Mesenchymal stem cell (in vitro differentiated cells and primary cell): ENCODE results near the gene LRRTM2.

Experiments
- DNase-seq: peaks from one replicate; pipeline ENCODE4 v3.0.0-alpha.2; 2013
- H2AFZ ChIP-seq: one replicate; pipeline ENCODE4 v1.6.1; 2013; ENCODE audit warnings: low read depth, mild to moderate bottlenecking, control low read depth, inconsistent platforms, low read length, moderate library complexity
- H2AK5ac ChIP-seq: 2 replicates; pipeline ENCODE4 v1.6.1; 2013; ENCODE audit warnings: low read length, moderate library complexity, mild to moderate bottlenecking, inconsistent platforms; ENCODE audit not compliant: severe bottlenecking
- H2BK120ac ChIP-seq: one replicate; pipeline ENCODE4 v1.6.1; 2013; ENCODE audit warnings: low read depth, mild to moderate bottlenecking, inconsistent platforms, low read length, moderate library complexity
- H2BK12ac ChIP-seq, 2 experiments: one replicate each; pipeline ENCODE4 v1.6.1; 2013; ENCODE audit warnings: inconsistent platforms in 2 of 2, low read length in 2 of 2, mild to moderate bottlenecking in 2 of 2, moderate library complexity in 2 of 2, control low read depth in 1 of 2
- H2BK15ac ChIP-seq: one replicate; pipeline ENCODE4 v1.6.1; 2013; ENCODE audit warnings: mild to moderate bottlenecking, low read depth, inconsistent platforms; ENCODE audit not compliant: poor library complexity, severe bottlenecking
- H2BK5ac ChIP-seq: 2 replicates; pipeline ENCODE4 v1.6.1; 2013; ENCODE audit warnings: low read depth, mild to moderate bottlenecking, low read length, control low read depth, inconsistent platforms; ENCODE audit not compliant: poor library complexity, severe bottlenecking
- H3K14ac ChIP-seq, 2 experiments: one replicate each; pipeline ENCODE4 v1.6.1; 2013; ENCODE audit warnings: inconsistent platforms in 2 of 2, low read length in 2 of 2, control low read depth in 1 of 2, mild to moderate bottlenecking in 1 of 2, moderate library complexity in 1 of 2
- H3K18ac ChIP-seq, 2 experiments: one replicate each; pipeline ENCODE4 v1.6.1; 2013; ENCODE audit warnings: inconsistent platforms in 2 of 2, low read length in 2 of 2, control low read depth in 1 of 2, low read depth in 1 of 2, mild to moderate bottlenecking in 1 of 2
- H3K23ac ChIP-seq, 2 experiments: one replicate each; pipeline ENCODE4 v1.6.1; 2013; ENCODE audit warnings: inconsistent platforms in 2 of 2, low read length in 2 of 2, mild to moderate bottlenecking in 2 of 2, moderate library complexity in 2 of 2, control low read depth in 1 of 2
- H3K27ac ChIP-seq: 2 replicates; pipeline ENCODE4 v1.5.1; 2013; ENCODE audit warnings: mild to moderate bottlenecking, moderate library complexity, low read length, control low read depth, inconsistent platforms; ENCODE audit not compliant: poor library complexity, severe bottlenecking
- H3K27me3 ChIP-seq, 2 experiments: 2 replicates each; pipeline versions ENCODE4 v1.6.1 to v1.7.0; 2013; ENCODE audit warnings: low read length in 2 of 2, mild to moderate bottlenecking in 2 of 2, moderate library complexity in 2 of 2, control low read depth in 1 of 2, inconsistent platforms in 1 of 2; ENCODE audit not compliant: control insufficient read depth in 1 of 2, insufficient read depth in 1 of 2
- H3K36me3 ChIP-seq, 2 experiments: 2 replicates each; pipeline versions ENCODE4 v1.6.1 to v1.7.0; 2013; ENCODE audit warnings: low read length in 2 of 2, control low read depth in 1 of 2, inconsistent platforms in 1 of 2, low read depth in 1 of 2, mild to moderate bottlenecking in 1 of 2; ENCODE audit not compliant: insufficient read depth in 2 of 2, control insufficient read depth in 1 of 2
- H3K4ac ChIP-seq, 2 experiments: one replicate each; pipeline ENCODE4 v1.6.1; 2013; ENCODE audit warnings: inconsistent platforms in 2 of 2, low read length in 2 of 2, mild to moderate bottlenecking in 2 of 2, moderate library complexity in 2 of 2, control low read depth in 1 of 2, low read depth in 1 of 2
- H3K4me1 ChIP-seq: 2 replicates; pipeline ENCODE4 v1.6.1; 2013; ENCODE audit warnings: low read depth, low read length, control low read depth; ENCODE audit not compliant: control insufficient read depth, insufficient read depth
- H3K4me2 ChIP-seq: 2 replicates; pipeline ENCODE4 v1.6.1; 2013; ENCODE audit warnings: low read length, mild to moderate bottlenecking, inconsistent platforms; ENCODE audit not compliant: poor library complexity, severe bottlenecking
- H3K4me3 ChIP-seq, 2 experiments: 2 replicates each; pipeline versions ENCODE4 v1.5.1 to v1.7.0; 2013; ENCODE audit warnings: low read length in 2 of 2, mild to moderate bottlenecking in 2 of 2, control low read depth in 1 of 2, low read depth in 1 of 2; ENCODE audit not compliant: insufficient read depth in 1 of 2
- H3K79me1 ChIP-seq: replicated peaks from 2 replicates; pipeline ENCODE4 v1.6.1; 2013; ENCODE audit warnings: mild to moderate bottlenecking, control low read depth, low read length, inconsistent platforms; ENCODE audit not compliant: poor library complexity, severe bottlenecking
- H3K9ac ChIP-seq: 2 replicates; pipeline ENCODE4 v1.7.0; 2013; ENCODE audit warnings: mild to moderate bottlenecking, low read length, moderate library complexity
- H3K9me3 ChIP-seq: 2 replicates; pipeline ENCODE4 v1.7.0; 2013; ENCODE audit warnings: mild to moderate bottlenecking, low read length; ENCODE audit not compliant: control insufficient read depth
- H4K8ac ChIP-seq: one replicate; pipeline ENCODE4 v1.6.1; 2013; ENCODE audit warnings: inconsistent platforms, mild to moderate bottlenecking, low read length, moderate library complexity
- H4K91ac ChIP-seq: one replicate; pipeline ENCODE4 v1.6.1; 2013; ENCODE audit warnings: mild to moderate bottlenecking, low read length, inconsistent platforms
- WGBS: methylation state at CpG from one replicate; pipeline ENCODE4 v1.1.7; 2013; ENCODE audit warnings: mixed read lengths; 5-methylcytosine and 5-hydroxymethylcytosine counted together

Gene LRRTM2

DNA sequence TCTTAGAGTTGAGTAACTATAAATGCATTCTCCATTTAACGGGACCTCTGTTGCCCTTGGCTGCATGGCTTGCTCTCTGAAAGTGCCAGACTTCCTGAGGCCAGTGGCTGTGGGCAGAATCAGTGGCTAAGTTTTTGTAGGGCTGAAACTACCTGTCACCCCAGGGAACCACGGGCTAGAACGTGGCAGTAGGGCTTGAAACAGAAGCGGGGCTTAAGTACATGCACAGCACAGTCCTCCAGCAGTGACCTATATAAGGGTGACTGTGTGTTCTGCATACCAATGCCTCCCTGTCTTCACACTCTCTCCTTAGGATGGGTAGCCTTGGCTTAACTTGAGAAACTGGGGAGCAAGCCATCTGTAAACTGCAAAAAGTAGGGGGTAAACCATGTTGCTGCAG lies 43.6 kb upstream of the LRRTM2 start:
- no peaks in the 10 kb centered on the region for H3K9me3 ChIP-seq
- no peak overlapping the region for H4K91ac ChIP-seq
- no peak overlapping the region for H3K14ac ChIP-seq
- H3K27me3 ChIP-seq: no peaks in the 10 kb centered on the region
- no peak overlapping the region for H3K23ac ChIP-seq
- peaks cover 5% of the 10 kb centered on the region for H3K4me1 ChIP-seq
- WGBS: 87% methylated on average over 4 of the region's 4 CpGs
- no peak overlapping the region for H2AFZ ChIP-seq
- peaks cover 16 to 49% of the 10 kb centered on the region in 2 experiments for H3K36me3 ChIP-seq
- no peak overlapping the region for H3K9ac ChIP-seq
- no peak overlapping the region for H2BK5ac ChIP-seq
- H3K27ac ChIP-seq: no peak overlapping the region
- peaks cover 29% of the 10 kb centered on the region for H3K79me1 ChIP-seq
- no peak overlapping the region for H3K4ac ChIP-seq
- no peak overlapping the region for H2BK120ac ChIP-seq
- no peak overlapping the region for H4K8ac ChIP-seq
- no peak overlapping the region for H2BK12ac ChIP-seq
- H3K18ac ChIP-seq: no peak overlapping the region
- H3K4me2 ChIP-seq: no peak overlapping the region
- no peak overlapping the region for H3K4me3 ChIP-seq
- no peak overlapping the region for H2AK5ac ChIP-seq
- H2BK15ac ChIP-seq: no peak overlapping the region
- DNase-seq: no peak

DNA sequence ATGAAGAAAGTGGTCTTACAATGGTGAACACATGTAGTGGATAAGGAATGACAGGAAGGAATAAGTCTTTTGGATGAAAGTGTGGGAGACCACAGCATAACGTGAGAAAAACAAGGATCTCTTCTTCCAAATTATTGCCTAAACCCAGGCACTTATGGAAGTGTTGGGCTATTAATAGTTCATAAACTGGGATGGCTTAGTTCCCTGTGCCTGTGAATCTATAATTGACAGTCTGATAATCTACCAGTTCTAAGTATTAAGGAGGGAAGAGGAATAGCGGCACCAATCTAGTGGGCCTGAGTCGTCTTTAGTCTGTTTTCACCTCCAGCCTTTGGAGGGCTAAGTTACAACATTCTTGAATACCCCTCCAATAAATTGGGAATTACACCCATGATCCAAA lies 39.2 kb upstream of the LRRTM2 start:
- no peak overlapping the region for H2BK15ac ChIP-seq
- DNase-seq: no peak
- no peak overlapping the region for H3K4ac ChIP-seq
- no peak overlapping the region for H3K9ac ChIP-seq
- H3K36me3 ChIP-seq: peaks cover 17 to 63% of the 10 kb centered on the region in 2 experiments
- H3K4me2 ChIP-seq: no peak overlapping the region
- no peak overlapping the region for H4K91ac ChIP-seq
- no peak overlapping the region for H2BK120ac ChIP-seq
- no peak overlapping the region for H3K18ac ChIP-seq
- no peaks in the 10 kb centered on the region for H3K27me3 ChIP-seq
- H2BK12ac ChIP-seq: no peak overlapping the region
- H3K14ac ChIP-seq: no peak overlapping the region
- H4K8ac ChIP-seq: no peak overlapping the region
- H3K27ac ChIP-seq: no peak overlapping the region
- WGBS: 98% methylated on average over 2 of the region's 3 CpGs
- H3K23ac ChIP-seq: no peak overlapping the region
- H3K79me1 ChIP-seq: peaks cover 35% of the 10 kb centered on the region
- H3K4me3 ChIP-seq: no peak overlapping the region
- no peak overlapping the region for H2BK5ac ChIP-seq
- no peak overlapping the region for H2AK5ac ChIP-seq
- H3K9me3 ChIP-seq: no peaks in the 10 kb centered on the region
- H2AFZ ChIP-seq: no peak overlapping the region
- H3K4me1 ChIP-seq: peaks cover 4% of the 10 kb centered on the region

DNA sequence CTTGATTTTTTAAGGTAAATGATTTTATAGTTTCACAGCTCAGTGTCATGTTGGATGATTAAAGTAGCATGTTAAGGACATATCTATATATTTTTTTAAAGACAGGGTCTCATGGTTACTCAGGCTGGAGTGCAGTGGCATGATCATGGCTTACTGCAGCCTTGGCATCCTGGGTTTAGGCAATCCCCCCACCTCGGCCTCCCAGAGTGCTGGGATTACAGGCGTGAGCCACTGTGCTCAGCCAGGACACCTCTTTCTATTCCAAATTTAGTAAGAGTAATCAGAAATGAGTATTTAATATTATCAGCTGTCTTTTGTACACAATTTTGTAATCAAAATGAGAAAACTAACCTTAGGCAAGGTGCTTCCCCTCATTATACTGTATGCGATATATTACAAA lies 38.6 kb upstream of the LRRTM2 start:
- H3K4me3 ChIP-seq: no peak overlapping the region
- H3K4ac ChIP-seq: no peak overlapping the region
- no peak overlapping the region for H2BK12ac ChIP-seq
- no peak overlapping the region for H3K23ac ChIP-seq
- H2BK5ac ChIP-seq: no peak overlapping the region
- H2AFZ ChIP-seq: no peak overlapping the region
- peaks cover 34% of the 10 kb centered on the region for H3K79me1 ChIP-seq
- no peak overlapping the region for H3K9ac ChIP-seq
- DNase-seq: no peak
- no peak overlapping the region for H4K8ac ChIP-seq
- no peak overlapping the region for H3K18ac ChIP-seq
- no peak overlapping the region for H3K27ac ChIP-seq
- no peak overlapping the region for H4K91ac ChIP-seq
- no peak overlapping the region for H2BK15ac ChIP-seq
- no peak overlapping the region for H2AK5ac ChIP-seq
- 100% methylated on average over 2 of the region's 3 CpGs for WGBS
- H2BK120ac ChIP-seq: no peak overlapping the region
- H3K27me3 ChIP-seq: no peaks in the 10 kb centered on the region
- H3K9me3 ChIP-seq: no peaks in the 10 kb centered on the region
- no peak overlapping the region for H3K14ac ChIP-seq
- H3K4me1 ChIP-seq: peaks cover 4% of the 10 kb centered on the region
- peaks cover 15 to 63% of the 10 kb centered on the region in 2 experiments for H3K36me3 ChIP-seq
- H3K4me2 ChIP-seq: no peak overlapping the region

DNA sequence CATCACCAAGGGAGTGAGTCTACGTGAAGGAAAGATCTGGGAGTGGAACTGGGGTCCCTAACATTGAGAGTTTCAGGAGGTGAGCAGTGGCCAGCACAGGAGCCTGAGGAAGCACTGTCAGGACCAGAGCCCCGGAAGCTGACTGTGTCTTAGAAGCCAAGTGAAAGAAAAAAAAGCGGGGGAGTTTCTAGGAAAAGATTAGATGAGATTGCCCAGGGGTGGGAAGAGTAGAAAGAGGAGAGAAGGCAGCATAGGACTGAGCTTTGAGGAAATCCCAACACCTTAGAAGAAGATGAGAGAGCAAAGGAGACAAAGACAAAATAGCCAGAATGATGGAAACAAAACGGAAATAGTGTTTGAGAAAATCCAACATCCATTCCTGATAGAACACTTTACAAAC lies 37.0 kb upstream of the LRRTM2 start:
- Histone ChIP-seq H3K23ac (no peak overlapping the region), H3K36me3 (peaks cover 15 to 62% of the 10 kb centered on the region in 2 experiments), H4K8ac (no peak overlapping the region), H3K14ac (no peak overlapping the region), H4K91ac (no peak overlapping the region), H3K9ac (no peak overlapping the region), H3K27me3 (no peaks in the 10 kb centered on the region), H3K4ac (no peak overlapping the region), H2BK120ac (no peak overlapping the region), H2AK5ac (no peak overlapping the region), H2BK12ac (no peak overlapping the region), H3K4me3 (no peak overlapping the region), H3K79me1 (peaks cover 35% of the 10 kb centered on the region), H3K18ac (no peak overlapping the region), H3K4me2 (no peak overlapping the region), H2BK15ac (no peak overlapping the region), H3K27ac (no peak overlapping the region), H2BK5ac (no peak overlapping the region), H3K4me1 (peaks cover 6% of the 10 kb centered on the region), H2AFZ (no peak overlapping the region), H3K9me3 (no peaks in the 10 kb centered on the region)
- 92% methylated on average over 3 of the region's 4 CpGs for whole genome bisulfite sequencing
- no peak for DNase-seq
